GM12872 (cell line): Measurements from ENCODE around the gene AGMAT.

Experiments
- TF ChIP-seq, protein P1 (sequence below): IDR thresholded peaks from 3 replicates; pipeline ENCODE4 v1.5.1; 2011; ENCODE audit warnings: low read depth, mild to moderate bottlenecking, low read length, moderate library complexity; ENCODE audit not compliant: insufficient read depth

The AGMAT gene

DNA sequence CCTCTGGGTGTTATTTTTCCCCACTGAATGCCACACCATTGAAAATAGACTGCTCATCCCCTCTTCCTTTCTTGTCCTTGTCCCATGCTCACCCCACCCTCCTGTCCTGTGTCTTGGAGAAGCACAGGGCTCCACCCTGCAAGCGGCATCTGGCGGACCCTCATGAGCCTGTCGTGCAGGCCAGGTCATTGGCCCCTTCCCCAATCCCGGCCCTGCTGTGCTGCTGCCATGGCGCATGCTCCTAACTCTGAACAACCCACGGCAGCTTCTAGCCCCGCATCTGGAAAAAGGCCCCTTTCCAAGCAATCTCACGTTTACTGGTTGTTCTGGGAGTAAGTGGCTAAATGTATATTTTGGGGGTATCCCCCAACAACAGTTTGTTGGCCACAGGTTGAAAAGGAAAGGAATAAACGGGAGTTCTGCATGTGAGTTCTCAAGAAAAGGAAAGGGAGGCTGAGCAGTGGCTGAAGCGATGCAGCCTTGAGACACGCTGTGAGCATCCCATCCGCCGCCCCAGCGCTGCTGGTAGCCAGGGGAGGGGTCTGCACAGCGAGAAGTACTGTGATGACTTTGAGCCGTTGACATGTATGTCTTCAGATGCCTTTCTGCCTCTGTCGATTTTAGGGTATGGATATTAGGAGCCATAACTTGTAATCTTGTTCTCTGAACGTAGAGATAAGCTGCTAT is 16.3 kb downstream of the AGMAT start:
- TF ChIP-seq, protein P1, sequence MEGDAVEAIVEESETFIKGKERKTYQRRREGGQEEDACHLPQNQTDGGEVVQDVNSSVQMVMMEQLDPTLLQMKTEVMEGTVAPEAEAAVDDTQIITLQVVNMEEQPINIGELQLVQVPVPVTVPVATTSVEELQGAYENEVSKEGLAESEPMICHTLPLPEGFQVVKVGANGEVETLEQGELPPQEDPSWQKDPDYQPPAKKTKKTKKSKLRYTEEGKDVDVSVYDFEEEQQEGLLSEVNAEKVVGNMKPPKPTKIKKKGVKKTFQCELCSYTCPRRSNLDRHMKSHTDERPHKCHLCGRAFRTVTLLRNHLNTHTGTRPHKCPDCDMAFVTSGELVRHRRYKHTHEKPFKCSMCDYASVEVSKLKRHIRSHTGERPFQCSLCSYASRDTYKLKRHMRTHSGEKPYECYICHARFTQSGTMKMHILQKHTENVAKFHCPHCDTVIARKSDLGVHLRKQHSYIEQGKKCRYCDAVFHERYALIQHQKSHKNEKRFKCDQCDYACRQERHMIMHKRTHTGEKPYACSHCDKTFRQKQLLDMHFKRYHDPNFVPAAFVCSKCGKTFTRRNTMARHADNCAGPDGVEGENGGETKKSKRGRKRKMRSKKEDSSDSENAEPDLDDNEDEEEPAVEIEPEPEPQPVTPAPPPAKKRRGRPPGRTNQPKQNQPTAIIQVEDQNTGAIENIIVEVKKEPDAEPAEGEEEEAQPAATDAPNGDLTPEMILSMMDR, result no peak

DNA sequence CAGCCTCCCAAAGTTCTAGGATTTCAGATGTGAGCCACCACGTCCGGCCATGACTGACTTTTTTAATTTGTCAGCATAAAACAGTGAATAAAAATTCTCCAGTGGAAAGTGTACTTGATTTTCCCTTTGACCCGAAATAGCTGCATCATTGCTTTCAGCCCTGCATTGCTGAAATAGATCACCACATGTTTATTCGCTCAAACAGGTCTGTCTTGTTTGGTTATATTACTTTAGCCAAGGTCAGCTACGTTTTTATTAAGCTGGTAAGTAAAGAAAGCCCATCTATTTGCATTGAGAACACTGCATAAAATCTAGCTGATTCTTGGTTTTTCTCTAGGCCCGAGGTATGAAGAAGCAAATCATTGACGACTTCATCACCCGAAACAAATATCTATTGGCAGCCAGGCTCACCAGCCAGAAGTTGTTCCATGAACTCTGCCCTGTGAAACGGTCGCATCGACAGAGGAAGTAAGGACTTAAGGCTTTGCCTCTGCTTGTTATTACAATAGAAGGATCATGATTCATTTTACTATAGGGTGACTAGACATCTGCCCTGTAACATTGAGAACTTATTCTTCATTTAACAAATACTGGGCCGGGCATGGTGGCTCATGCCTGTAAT is 25.6 kb downstream of the AGMAT start:
- TF ChIP-seq, protein P1, result no peak

DNA sequence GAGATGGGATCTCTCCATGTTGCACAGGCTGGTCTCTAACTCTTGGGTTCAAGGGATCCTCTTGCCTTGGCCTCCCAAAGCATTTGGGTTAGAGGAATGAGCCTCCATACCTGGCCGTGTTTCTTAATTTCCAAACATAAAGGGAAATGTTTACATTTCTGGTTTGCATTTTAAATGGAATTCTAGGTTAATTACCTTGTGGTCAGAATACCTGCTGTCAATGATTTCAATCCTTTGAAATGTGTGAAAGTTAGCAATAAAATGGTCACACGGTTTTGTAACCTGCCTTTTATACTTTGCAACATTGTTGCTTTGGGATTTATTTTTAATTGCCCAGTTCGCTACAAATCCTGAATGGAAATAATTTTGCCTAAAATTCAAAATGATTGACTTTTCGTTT is 26.3 kb downstream of the AGMAT start:
- TF ChIP-seq, protein P1, result no peak

DNA sequence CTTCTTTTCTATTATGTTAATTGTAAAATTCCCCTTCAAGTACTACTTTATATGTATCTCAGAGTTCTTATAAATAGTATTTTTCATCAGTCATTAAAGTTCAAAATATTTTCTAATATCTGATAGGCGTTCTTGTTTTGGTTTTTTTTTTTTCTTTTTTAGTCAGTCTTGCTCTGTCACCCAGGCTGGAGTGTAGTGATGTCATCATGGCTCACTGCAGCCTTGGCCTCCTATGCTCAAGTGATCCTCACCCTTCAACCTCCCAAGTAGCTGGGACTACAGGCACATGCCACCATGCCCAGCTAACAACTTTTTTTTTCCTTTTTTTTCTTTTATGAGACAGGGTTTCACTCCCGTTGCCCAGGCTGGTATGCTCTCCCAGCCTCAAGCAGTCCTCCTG is 27.3 kb downstream of the AGMAT start:
- TF ChIP-seq, protein P1, result no peak

DNA sequence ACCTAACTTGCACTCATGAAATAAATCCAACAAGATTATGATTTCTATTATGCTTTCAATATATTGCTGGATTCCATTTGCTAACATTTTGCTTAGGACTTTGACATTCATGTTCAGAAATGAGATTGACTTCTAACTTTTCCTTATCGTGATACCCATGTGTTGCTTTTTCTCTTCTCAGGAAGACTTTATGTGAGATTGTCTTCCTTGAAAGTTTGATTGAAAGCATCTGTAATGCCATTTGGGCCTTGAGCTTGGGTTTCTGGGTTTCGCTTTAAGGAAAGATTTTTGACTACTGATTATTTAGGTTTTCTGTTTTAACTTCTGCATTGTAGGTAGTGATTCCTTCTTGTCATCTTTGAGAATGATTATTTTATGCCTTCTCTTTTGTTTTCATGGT is 27.8 kb downstream of the AGMAT start:
- TF ChIP-seq, protein P1, result no peak

DNA sequence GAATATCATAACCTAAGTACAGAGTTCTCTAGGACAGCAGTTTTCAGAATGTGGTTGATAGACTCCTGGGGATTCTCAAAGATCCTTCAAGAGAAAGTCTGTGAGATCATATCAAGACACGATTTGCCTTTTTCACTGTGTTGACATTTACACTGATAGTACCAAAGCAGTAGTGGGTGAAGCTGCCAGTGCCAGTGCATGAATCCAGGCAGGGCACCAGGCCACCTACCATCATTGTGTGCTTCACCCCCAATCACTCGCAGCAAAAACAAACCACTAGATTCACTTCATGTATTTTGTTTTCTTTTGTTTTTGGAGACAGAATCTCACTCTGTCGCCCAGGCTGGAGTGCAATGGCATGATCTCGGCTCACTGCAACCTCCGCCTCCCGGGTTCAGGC is 34.3 kb downstream of the AGMAT start:
- TF ChIP-seq, protein P1, result no peak

DNA sequence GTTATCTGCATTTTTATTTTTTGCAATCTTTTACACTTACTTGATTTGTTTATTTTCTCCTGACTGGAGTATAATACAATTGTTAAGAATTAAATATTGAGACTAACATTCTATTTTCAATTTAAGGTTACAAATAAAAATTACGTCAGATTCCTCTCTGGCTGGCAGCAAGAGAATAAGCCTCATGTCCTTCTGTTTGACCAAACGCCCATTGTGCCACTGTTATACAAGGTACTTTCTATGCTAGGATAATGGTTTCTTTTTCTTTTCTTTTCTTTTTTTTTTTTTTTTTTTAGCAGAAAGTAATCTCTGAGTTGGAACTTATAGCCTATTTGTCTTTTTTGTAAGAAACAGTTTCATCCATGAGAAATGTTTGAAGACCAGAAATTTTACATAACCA is 38.2 kb downstream of the AGMAT start:
- TF ChIP-seq, protein P1, result no peak
